Activated CD4-positive, alpha-beta T cell treated with anti-CD3 and anti-CD28 coated beads for 4 hours (primary cell): Measurements from ENCODE around the gene PRPF40A.

Source experiments
- DNase-seq, 2 donors: peaks; one replicate each; pipeline ENCODE4 v3.0.0-alpha.2; 2020

The PRPF40A gene

GRCh38 chr2:152648336-152648735 is 68.9 kb downstream of the PRPF40A start:
- DNase-seq, result no peak

GRCh38 chr2:152647552-152647951 is 69.7 kb downstream of the PRPF40A start:
- DNase-seq, result no peak

GRCh38 chr2:152646775-152647174 is 70.5 kb downstream of the PRPF40A start:
- no peak for DNase-seq

- no peak for DNase-seq
These were observed 71.0 kb downstream of the PRPF40A start for GRCh38 chr2:152646264-152646663.

GRCh38 chr2:152644189-152644873 is 72.9 kb downstream of the PRPF40A start:
- DNase-seq, result no peak

- no peak for DNase-seq
These were observed 78.7 kb downstream of the PRPF40A start for GRCh38 chr2:152638590-152638989.

- no peak for DNase-seq
These were observed 79.2 kb downstream of the PRPF40A start for GRCh38 chr2:152638056-152638455.

- no peak for DNase-seq
These were observed 80.0 kb downstream of the PRPF40A start for GRCh38 chr2:152637251-152637650.

- DNase-seq, result peak; percentile 64 to 69
These were observed 81.5 kb downstream of the PRPF40A start for GRCh38 chr2:152635635-152636298.

GRCh38 chr2:152632736-152633135 is 84.5 kb downstream of the PRPF40A start:
- no peak for DNase-seq

- DNase-seq, result no peak
These were observed 86.8 kb downstream of the PRPF40A start for GRCh38 chr2:152630466-152630865.

GRCh38 chr2:152629202-152629601 is 88.1 kb downstream of the PRPF40A start:
- no peak for DNase-seq

GRCh38 chr2:152627351-152627957 is 89.8 kb downstream of the PRPF40A start:
- no peak for DNase-seq

- DNase-seq, result no peak
These were observed 90.3 kb downstream of the PRPF40A start for GRCh38 chr2:152626911-152627339.

- DNase-seq, result no peak
These were observed 92.5 kb downstream of the PRPF40A start for GRCh38 chr2:152624805-152625204.

- no peak for DNase-seq
These were observed 93.5 kb downstream of the PRPF40A start for GRCh38 chr2:152623775-152624174.

- DNase-seq, result no peak
These were observed 94.1 kb downstream of the PRPF40A start for GRCh38 chr2:152623076-152623740.

GRCh38 chr2:152622219-152622618 is 95.0 kb downstream of the PRPF40A start:
- no peak for DNase-seq

GRCh38 chr2:152620985-152621384 is 96.3 kb downstream of the PRPF40A start:
- no peak for DNase-seq

- DNase-seq, result no peak
These were observed 97.1 kb downstream of the PRPF40A start for GRCh38 chr2:152620208-152620607.

GRCh38 chr2:152618193-152618564 is 99.1 kb downstream of the PRPF40A start:
- no peak for DNase-seq

- DNase-seq, result no peak
These were observed 99.6 kb downstream of the PRPF40A start for GRCh38 chr2:152617456-152618192.

GRCh38 chr2:152615177-152615576 is 102.1 kb downstream of the PRPF40A start:
- DNase-seq, result no peak
